Measurements from ENCODE around the gene MNS1.

- no peak for TF ChIP-seq POLR2A (IDR thresholded peaks at IDR 0.05)
- TF ChIP-seq, protein P1, sequence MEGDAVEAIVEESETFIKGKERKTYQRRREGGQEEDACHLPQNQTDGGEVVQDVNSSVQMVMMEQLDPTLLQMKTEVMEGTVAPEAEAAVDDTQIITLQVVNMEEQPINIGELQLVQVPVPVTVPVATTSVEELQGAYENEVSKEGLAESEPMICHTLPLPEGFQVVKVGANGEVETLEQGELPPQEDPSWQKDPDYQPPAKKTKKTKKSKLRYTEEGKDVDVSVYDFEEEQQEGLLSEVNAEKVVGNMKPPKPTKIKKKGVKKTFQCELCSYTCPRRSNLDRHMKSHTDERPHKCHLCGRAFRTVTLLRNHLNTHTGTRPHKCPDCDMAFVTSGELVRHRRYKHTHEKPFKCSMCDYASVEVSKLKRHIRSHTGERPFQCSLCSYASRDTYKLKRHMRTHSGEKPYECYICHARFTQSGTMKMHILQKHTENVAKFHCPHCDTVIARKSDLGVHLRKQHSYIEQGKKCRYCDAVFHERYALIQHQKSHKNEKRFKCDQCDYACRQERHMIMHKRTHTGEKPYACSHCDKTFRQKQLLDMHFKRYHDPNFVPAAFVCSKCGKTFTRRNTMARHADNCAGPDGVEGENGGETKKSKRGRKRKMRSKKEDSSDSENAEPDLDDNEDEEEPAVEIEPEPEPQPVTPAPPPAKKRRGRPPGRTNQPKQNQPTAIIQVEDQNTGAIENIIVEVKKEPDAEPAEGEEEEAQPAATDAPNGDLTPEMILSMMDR (IDR thresholded peaks at IDR 0.05): no peak
Observed at GRCh38 chr15:56390739-56391267, 74.1 kb downstream of the MNS1 start.
